Measurements from ENCODE around the gene CHPT1. TPM values are rescaled to one million over a fixed set of nuclear protein-coding genes. Genes with fewer than 3 reads are reported as not detected.
A peak's percentile ranks its signal among the peaks of the same experiment; 100 is the strongest.

CHPT1 gene
- polyA plus RNA-seq, 1 of the 3 experiments (the other 2 are of a cell fraction) = 12.0 TPM

DNA sequence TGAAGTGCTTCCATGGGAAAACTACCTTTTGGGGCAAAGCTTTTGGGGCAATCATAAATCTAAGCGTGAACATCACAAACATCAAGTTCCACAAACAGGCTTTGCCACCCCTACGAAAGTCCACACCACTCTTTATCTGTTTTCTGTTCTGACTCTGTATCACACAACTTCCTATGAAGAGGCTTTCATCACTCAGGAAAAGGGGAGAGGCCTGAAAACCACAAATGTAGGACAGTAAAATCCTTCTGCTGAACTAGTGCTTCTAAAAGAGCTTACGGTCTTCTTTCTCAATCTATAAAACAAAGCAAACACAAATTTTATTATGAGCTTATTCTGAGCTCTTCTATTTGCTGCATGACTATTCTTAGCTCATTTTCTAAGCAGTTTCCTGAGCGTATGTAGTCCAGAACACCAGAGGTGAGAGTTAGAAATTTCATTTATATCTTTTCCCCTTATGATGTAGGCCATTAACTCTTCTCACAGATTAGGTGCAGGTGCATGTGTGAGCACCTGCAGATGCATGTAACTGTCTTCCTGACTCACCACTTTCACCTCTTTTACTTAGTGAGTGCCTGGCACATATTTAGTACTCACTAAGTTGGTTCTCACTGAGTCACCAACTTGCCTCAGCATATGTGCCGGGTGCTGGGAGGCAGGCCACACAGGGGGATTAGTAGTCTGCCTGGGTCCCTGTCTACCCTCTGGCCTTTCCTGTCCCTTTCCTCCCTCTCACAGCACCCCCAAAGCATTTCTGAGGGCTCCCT is 74.8 kb downstream of the CHPT1 start (continued):
- TF ChIP-seq CTCF (IDR thresholded peaks at IDR 0.05) (no peak), ELF1 (IDR thresholded peaks at IDR 0.05) (no peak), YY1 (IDR thresholded peaks at IDR 0.05; ENCODE audit: low read depth) (no peak), GABPA (IDR thresholded peaks at IDR 0.05; ENCODE audit: low read depth) (no peak), FOXM1 (IDR thresholded peaks at IDR 0.05; ENCODE audit: low read depth) (no peak), MXI1 (IDR thresholded peaks at IDR 0.05; ENCODE audit: low read depth, low read length) (no peak)

GRCh38 chr12:101773650-101774162 is 76.3 kb downstream of the CHPT1 start:
- Histone ChIP-seq H3F3A (replicated peaks; ENCODE audit: insufficient read depth) (no peaks in the 10 kb centered on the region), H3K27me3 (ENCODE audit: insufficient read depth) (no peaks in the 10 kb centered on the region), H4K20me1 (ENCODE audit: insufficient read depth) (no peaks in the 10 kb centered on the region), H3K4me1 (ENCODE audit: control insufficient read depth in 1 of 2, insufficient read depth in 2 of 2, low read depth in 1 of 2, low read length in 1 of 2) (no peaks in the 10 kb centered on the region), H2AFZ (ENCODE audit: low read depth) (no peak overlapping the region), H3K79me2 (ENCODE audit: insufficient read depth) (no peaks in the 10 kb centered on the region), H3K9me3 (no peaks in the 10 kb centered on the region), H3K27ac (ENCODE audit: low read depth in 2 of 2, low read length in 1 of 2) (no peak overlapping the region), H3K36me3 (replicated peaks in 1 of 2; ENCODE audit: control insufficient read depth in 1 of 2, insufficient read depth in 2 of 2, low read length in 1 of 2) (peaks cover 7 to 9% of the 10 kb centered on the region in 2 experiments), H3K4me3 (ENCODE audit: low read depth in 2 of 2, low read length in 1 of 2) (peak overlapping the region in 1 of 2 experiments; percentile 33; a peak in 1 of 4 replicates), H3K9ac (no peak overlapping the region), H3K9me2 (no peaks in the 10 kb centered on the region), H3K4me2 (no peak overlapping the region)
- WGBS (ENCODE audit: low lambda C conversion rate) = 48% methylated on average over 2 of the region's 2 CpGs
- POLR2A ChIA-PET = interaction anchor here (0.5 kb wide), 1 partner anchor 10 kb away, joined by 3 read pairs; no protein-coding TSS in a partner anchor
- DNase-seq = peak; percentile 65
- TF ChIP-seq TCF12 (IDR thresholded peaks at IDR 0.05) (no peak), MEF2A (IDR thresholded peaks at IDR 0.05; ENCODE audit: borderline replicate concordance, low read depth) (no peak), RXRA (IDR thresholded peaks at IDR 0.05; ENCODE audit: borderline replicate concordance, low read depth) (no peak), RAD21 (IDR thresholded peaks at IDR 0.05; ENCODE audit: low read length) (peak; percentile 93), CTCF (IDR thresholded peaks at IDR 0.05) (peak; percentile 96), EP300 (IDR thresholded peaks at IDR 0.05; ENCODE audit: borderline replicate concordance in 1 of 2, low read depth in 1 of 2, low read length in 1 of 2) (no peak), TEAD4 (IDR thresholded peaks at IDR 0.05; ENCODE audit: borderline replicate concordance, insufficient read depth) (no peak), NRF1 (IDR thresholded peaks at IDR 0.05; ENCODE audit: low read depth, low read length) (no peak), ELF1 (IDR thresholded peaks at IDR 0.05) (no peak), SMC3 (IDR thresholded peaks at IDR 0.05; ENCODE audit: low read depth, low read length) (peak; percentile 86)
- TF ChIP-seq, protein P1, sequence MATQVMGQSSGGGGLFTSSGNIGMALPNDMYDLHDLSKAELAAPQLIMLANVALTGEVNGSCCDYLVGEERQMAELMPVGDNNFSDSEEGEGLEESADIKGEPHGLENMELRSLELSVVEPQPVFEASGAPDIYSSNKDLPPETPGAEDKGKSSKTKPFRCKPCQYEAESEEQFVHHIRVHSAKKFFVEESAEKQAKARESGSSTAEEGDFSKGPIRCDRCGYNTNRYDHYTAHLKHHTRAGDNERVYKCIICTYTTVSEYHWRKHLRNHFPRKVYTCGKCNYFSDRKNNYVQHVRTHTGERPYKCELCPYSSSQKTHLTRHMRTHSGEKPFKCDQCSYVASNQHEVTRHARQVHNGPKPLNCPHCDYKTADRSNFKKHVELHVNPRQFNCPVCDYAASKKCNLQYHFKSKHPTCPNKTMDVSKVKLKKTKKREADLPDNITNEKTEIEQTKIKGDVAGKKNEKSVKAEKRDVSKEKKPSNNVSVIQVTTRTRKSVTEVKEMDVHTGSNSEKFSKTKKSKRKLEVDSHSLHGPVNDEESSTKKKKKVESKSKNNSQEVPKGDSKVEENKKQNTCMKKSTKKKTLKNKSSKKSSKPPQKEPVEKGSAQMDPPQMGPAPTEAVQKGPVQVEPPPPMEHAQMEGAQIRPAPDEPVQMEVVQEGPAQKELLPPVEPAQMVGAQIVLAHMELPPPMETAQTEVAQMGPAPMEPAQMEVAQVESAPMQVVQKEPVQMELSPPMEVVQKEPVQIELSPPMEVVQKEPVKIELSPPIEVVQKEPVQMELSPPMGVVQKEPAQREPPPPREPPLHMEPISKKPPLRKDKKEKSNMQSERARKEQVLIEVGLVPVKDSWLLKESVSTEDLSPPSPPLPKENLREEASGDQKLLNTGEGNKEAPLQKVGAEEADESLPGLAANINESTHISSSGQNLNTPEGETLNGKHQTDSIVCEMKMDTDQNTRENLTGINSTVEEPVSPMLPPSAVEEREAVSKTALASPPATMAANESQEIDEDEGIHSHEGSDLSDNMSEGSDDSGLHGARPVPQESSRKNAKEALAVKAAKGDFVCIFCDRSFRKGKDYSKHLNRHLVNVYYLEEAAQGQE (IDR thresholded peaks at IDR 0.05; ENCODE audit: low read depth, low read length) = no peak
- CTCF ChIA-PET = interaction anchor here (0.5 to 3.5 kb wide), 38 partner anchors 10 to 1415 kb away, joined by 3 to 73 read pairs (median 4); partner anchors contain the start of genes ARL1 and GNPTAB

All from SK-N-SH (cell line).